H1 (cell line): ENCODE results near the gene CHD1. TPM values are rescaled to one million over a fixed set of nuclear protein-coding genes. Genes with fewer than 3 reads are reported as not detected.

Experiments used
- CTCF ChIA-PET: fragments of 300-600 bp; sonication (Branson Sonifier 250); formaldehyde crosslinking; loops from one replicate; lab custom pipeline; 2021; ENCODE audit not compliant: partially characterized antibody; lab: Charles Lee
- POLR2A ChIA-PET: fragments of 300-600 bp; sonication (Branson Sonifier 250); formaldehyde crosslinking; loops from one replicate; lab custom pipeline; 2021; ENCODE audit warnings: inconsistent platforms; ENCODE audit not compliant: partially characterized antibody; lab: Charles Lee
- DNase-seq, 2 experiments: peaks; one replicate each; pipeline versions ENCODE4 v3.0.0 to v3.0.0-alpha.2; 2010 to 2022; ENCODE audit warnings: low spot score in 2 of 2, low read depth in 1 of 2, mixed read lengths in 1 of 2
- FAIRE-seq: peaks from 2 replicates; lab custom pipeline; 2011; peaks lifted over from hg19 to GRCh38; lab: Jason Lieb, UNC
- H2AFZ ChIP-seq: 2 replicates; pipeline ENCODE4 v1.8.1; 2012; ENCODE audit warnings: low read length, inconsistent platforms
- H2AK5ac ChIP-seq: 2 replicates; pipeline ENCODE4 v1.6.1; 2013; ENCODE audit warnings: low read depth, low read length
- H2BK120ac ChIP-seq: replicated peaks from 2 replicates; pipeline ENCODE3; 2013; ENCODE audit warnings: low read depth, low read length, inconsistent platforms
- H2BK12ac ChIP-seq: 2 replicates; pipeline ENCODE4 v1.6.1; 2013; ENCODE audit warnings: low read depth, low read length
- H2BK15ac ChIP-seq: 2 replicates; pipeline ENCODE4 v1.6.1; 2013; ENCODE audit warnings: low read length
- H2BK20ac ChIP-seq: 2 replicates; pipeline ENCODE4 v1.6.1; 2013; ENCODE audit warnings: low read length
- H2BK5ac ChIP-seq: 2 replicates; pipeline ENCODE4 v1.6.1; 2013; ENCODE audit warnings: low read depth, low read length
- H3K14ac ChIP-seq: 2 replicates; pipeline ENCODE4 v1.6.1; 2013; ENCODE audit warnings: inconsistent platforms; ENCODE audit not compliant: insufficient read length
- H3K18ac ChIP-seq: 2 replicates; pipeline ENCODE4 v1.6.1; 2013; ENCODE audit warnings: low read length; ENCODE audit errors: extremely low read depth
- H3K23ac ChIP-seq: 2 replicates; pipeline ENCODE4 v1.6.1; 2013; ENCODE audit warnings: inconsistent platforms; ENCODE audit not compliant: insufficient read length
- H3K23me2 ChIP-seq: 2 replicates; pipeline ENCODE4 v1.6.1; 2013; ENCODE audit warnings: low read depth, low read length
- H3K27ac ChIP-seq: 2 replicates; pipeline ENCODE4 v1.6.1; 2011; ENCODE audit warnings: low read depth, low read length, inconsistent platforms
- H3K27me3 ChIP-seq, 4 experiments: replicated peaks in 1 of 4; 1 replicate in 1 of 4; 2 replicates in 3 of 4; pipeline versions ENCODE4 v1.6.1 to v1.8.1; 2011 to 2013; ENCODE audit warnings: low read length in 3 of 4, mild to moderate bottlenecking in 3 of 4, inconsistent platforms in 2 of 4, mixed read lengths in 2 of 4, moderate library complexity in 1 of 4; ENCODE audit not compliant: control insufficient read depth in 3 of 4, insufficient read depth in 3 of 4; ENCODE audit errors: extremely low read depth in 1 of 4
- H3K36me3 ChIP-seq, 4 experiments: 2 replicates each; pipeline versions ENCODE4 v1.6.1 to v1.8.1; 2011 to 2013; ENCODE audit warnings: mild to moderate bottlenecking in 4 of 4, low read length in 3 of 4, moderate library complexity in 2 of 4, control low read depth in 1 of 4, inconsistent platforms in 1 of 4; ENCODE audit not compliant: insufficient read depth in 4 of 4, control insufficient read depth in 2 of 4
- H3K4ac ChIP-seq: replicated peaks from 2 replicates; pipeline ENCODE3; 2013; ENCODE audit warnings: low read length, low read depth, mixed read lengths, inconsistent platforms; ENCODE audit not compliant: insufficient read length
- H3K4me1 ChIP-seq, 4 experiments: replicated peaks in 1 of 4; 1 replicate in 1 of 4; 2 replicates in 3 of 4; pipeline versions ENCODE4 v1.6.1 to v1.8.1; 2011 to 2013; ENCODE audit warnings: low read length in 3 of 4, inconsistent platforms in 2 of 4, mixed read lengths in 1 of 4; ENCODE audit not compliant: insufficient read depth in 4 of 4, control insufficient read depth in 3 of 4
- H3K4me2 ChIP-seq, 2 experiments: 2 replicates each; pipeline versions ENCODE4 v1.6.1 to v1.8.1; 2011 to 2013; ENCODE audit warnings: low read depth in 2 of 2, low read length in 2 of 2, control low read depth in 1 of 2, inconsistent platforms in 1 of 2, mild to moderate bottlenecking in 1 of 2; ENCODE audit not compliant: insufficient read depth in 1 of 2
- H3K4me3 ChIP-seq, 4 experiments: fragments of 200-600, 300-600 bp in 1 of 4; sonication (generic), shearing (Covaris generic), sonication (Bioruptor Twin) in 1 of 4; 2 replicates each; pipeline versions ENCODE4 v1.5.1 to v1.8.1; 2011 to 2016; ENCODE audit warnings: low read length in 4 of 4, low read depth in 3 of 4, control low read depth in 2 of 4, inconsistent platforms in 2 of 4, mild to moderate bottlenecking in 2 of 4, mixed read lengths in 1 of 4, moderate library complexity in 1 of 4; ENCODE audit not compliant: insufficient read depth in 2 of 4; ENCODE audit errors: extremely low read depth in 1 of 4
- H3K56ac ChIP-seq: replicated peaks from 2 replicates; pipeline ENCODE3; 2013; ENCODE audit warnings: low read depth, mild to moderate bottlenecking, mixed read lengths, low read length, inconsistent platforms; ENCODE audit not compliant: insufficient read length
- H3K79me1 ChIP-seq: 2 replicates; pipeline ENCODE4 v1.6.1; 2013; ENCODE audit warnings: low read depth, low read length, control low read depth
- H3K79me2 ChIP-seq, 2 experiments: 2 replicates each; pipeline versions ENCODE4 v1.6.1 to v1.8.1; 2012 to 2013; ENCODE audit warnings: low read length in 2 of 2, mild to moderate bottlenecking in 2 of 2, inconsistent platforms in 1 of 2; ENCODE audit not compliant: insufficient read depth in 2 of 2, control insufficient read depth in 1 of 2
- H3K9ac ChIP-seq, 4 experiments: replicated peaks in 1 of 4; 1 replicate in 1 of 4; 2 replicates in 3 of 4; pipeline versions ENCODE4 v1.6.1 to v1.8.1; 2011 to 2013; ENCODE audit warnings: low read depth in 3 of 4, low read length in 3 of 4, control low read depth in 2 of 4, mild to moderate bottlenecking in 2 of 4, moderate library complexity in 2 of 4, inconsistent platforms in 1 of 4; ENCODE audit errors: extremely low read depth in 1 of 4
- H3K9me3 ChIP-seq, 2 experiments: 2 replicates each; pipeline versions ENCODE4 v1.6.1 to v1.8.1; 2012 to 2013; ENCODE audit warnings: mild to moderate bottlenecking in 2 of 2, moderate library complexity in 2 of 2, control low read depth in 1 of 2, inconsistent platforms in 1 of 2, low read depth in 1 of 2, low read length in 1 of 2, mixed read lengths in 1 of 2; ENCODE audit not compliant: insufficient read depth in 2 of 2
- H4K20me1 ChIP-seq, 2 experiments: replicated peaks in 1 of 2; 2 replicates each; pipeline versions ENCODE3 to v1.8.1; 2011 to 2013; ENCODE audit warnings: inconsistent platforms in 2 of 2, low read length in 2 of 2, mild to moderate bottlenecking in 1 of 2; ENCODE audit not compliant: insufficient read depth in 2 of 2, control insufficient read depth in 1 of 2
- H4K5ac ChIP-seq: 2 replicates; pipeline ENCODE4 v1.6.1; 2013; ENCODE audit warnings: low read length, low read depth, mixed read lengths, inconsistent platforms; ENCODE audit not compliant: insufficient read length
- H4K8ac ChIP-seq: 2 replicates; pipeline ENCODE4 v1.8.0; 2013; ENCODE audit warnings: mild to moderate bottlenecking, moderate library complexity, low read length, inconsistent platforms; ENCODE audit not compliant: insufficient read depth; ENCODE audit errors: extremely low read depth
- H4K91ac ChIP-seq: replicated peaks from 2 replicates; pipeline ENCODE3; 2013; ENCODE audit warnings: low read length, mixed read lengths, inconsistent platforms; ENCODE audit not compliant: insufficient read length
- ASH2L ChIP-seq: fragments of 200-600, 300-600 bp; sonication (generic); IDR thresholded peaks from one replicate; pipeline ENCODE4 v1.7.1; 2017; ENCODE audit warnings: low read length
- BACH1 ChIP-seq: IDR thresholded peaks from 2 replicates; pipeline ENCODE4 v1.6.1; 2012; ENCODE audit warnings: low read length, improper control_type of control experiment
- CBX5 ChIP-seq: fragments of 300-800, 300-1000 bp; sonication (generic); IDR thresholded peaks from 2 replicates; pipeline ENCODE4 v1.7.1; 2016; ENCODE audit warnings: antibody characterized with exemption, low read length, low read depth
- CBX8 ChIP-seq: fragments of 300-800, 300-1000 bp; sonication (generic); IDR thresholded peaks from 2 replicates; pipeline ENCODE4 v1.7.1; 2016; ENCODE audit warnings: low read depth, low read length, borderline replicate concordance
- HDAC2 ChIP-seq, 2 experiments: fragments of 300-600 bp in 1 of 2; sonication (generic) in 1 of 2; IDR thresholded peaks; 2 replicates each; pipeline ENCODE4 v1.6.1; 2011 to 2012; ENCODE audit warnings: low read depth in 2 of 2, low read length in 2 of 2, mild to moderate bottlenecking in 2 of 2, moderate library complexity in 2 of 2, borderline replicate concordance in 1 of 2, inconsistent platforms in 1 of 2
- HDAC6 ChIP-seq: IDR thresholded peaks from one replicate; pipeline ENCODE4 v1.7.1; 2012; ENCODE audit warnings: low read depth, mild to moderate bottlenecking, inconsistent platforms, low read length, moderate library complexity
- JUND ChIP-seq: IDR thresholded peaks from 2 replicates; pipeline ENCODE4 v1.6.1; 2011; ENCODE audit warnings: mild to moderate bottlenecking, improper control_type of control experiment, low read length
- RAD21 ChIP-seq, 2 experiments: IDR thresholded peaks in 1 of 2; conservative IDR thresholded peaks in 1 of 2; 2 replicates each; pipeline ENCODE4 v1.6.1; 2011; ENCODE audit warnings: low read depth in 2 of 2, low read length in 2 of 2, improper control_type of control experiment in 1 of 2, inconsistent platforms in 1 of 2, mild to moderate bottlenecking in 1 of 2, moderate library complexity in 1 of 2
- RBBP5 ChIP-seq: IDR thresholded peaks from 2 replicates; pipeline ENCODE4 v1.7.1; 2012; ENCODE audit warnings: low read depth, mild to moderate bottlenecking, inconsistent platforms, low read length, moderate library complexity, borderline replicate concordance
- WGBS, 2 experiments: shearing (Covaris generic) in 1 of 2; methylation state at CpG; one replicate each; pipeline versions ENCODE4 v1.1.6 to v1.1.7; 2013 to 2015; ENCODE audit warnings: low lambda C conversion rate in 2 of 2, mixed read lengths in 2 of 2, inconsistent platforms in 1 of 2, low coverage in 1 of 2, missing lambda C conversion rate in 1 of 2; ENCODE audit not compliant: insufficient replicate concordance in 2 of 2, insufficient coverage in 1 of 2, insufficient read length in 1 of 2; ENCODE audit errors: extremely low coverage in 1 of 2, missing lambda C conversion rate in 1 of 2; 5-methylcytosine and 5-hydroxymethylcytosine counted together
- polyA plus RNA-seq, 7 experiments: library from polyadenylated mRNA; depleted of rRNA in 3 of 7; stranded (reverse) in 5 of 7; unstranded in 2 of 7; fragments of >200 nt in 5 of 7; fragments of 200-250 nt in 2 of 7; gene quantifications; 1 replicate in 5 of 7; 2 replicates in 1 of 7; 4 replicates in 1 of 7; pipeline versions ENCODE4 v1.2.1 to v1.2.3, GENCODE V29; 2011 to 2013; ENCODE audit warnings: missing spikeins in 2 of 7, mixed read lengths in 2 of 7
- total RNA-seq: library from RNA; stranded (reverse); fragmentation: NEBNext Ultra II Directional; extraction: Animal tissue kit (Norgen Biotek cat#: 25700); gene quantifications from 2 replicates; pipeline ENCODE4 v1.2.1, GENCODE V29; 2021
- TF ChIP-seq, protein P1 (sequence below), 3 experiments: IDR thresholded peaks; 1 replicate in 2 of 3; 2 replicates in 1 of 3; pipeline versions ENCODE4 v1.5.1 to v1.6.1; 2011; ENCODE audit warnings: low read length in 3 of 3, mild to moderate bottlenecking in 3 of 3, inconsistent platforms in 2 of 3, low read depth in 1 of 3, moderate library complexity in 1 of 3; ENCODE audit not compliant: insufficient read depth in 1 of 3; ENCODE audit errors: control extremely low read depth in 1 of 3

Gene CHD1
- total and polyA plus RNA-seq, 2 of the 8 experiments (the other 6 are each of a cell fraction or from before 2014, with no cell fraction given), result 15.6 to 53.0 TPM

DNA sequence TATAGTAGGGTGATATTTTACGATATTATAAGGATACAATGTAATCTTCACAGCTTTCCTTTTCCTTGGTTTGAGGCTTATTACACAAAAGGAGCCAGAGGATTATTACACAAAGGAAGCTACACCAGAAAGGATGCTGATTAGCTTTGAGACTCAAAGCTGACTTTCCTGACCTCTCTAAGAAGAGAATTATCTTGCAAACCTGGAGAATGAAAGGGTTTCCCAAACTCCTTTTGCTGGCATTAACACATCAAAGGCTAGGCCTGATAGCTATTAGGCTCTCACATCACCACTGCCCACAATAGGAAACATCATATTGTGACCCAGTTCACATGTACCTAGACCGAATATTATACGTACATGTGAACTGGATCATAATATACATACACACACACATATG lies 34.2 kb upstream of the CHD1 start:
- H3K4me3 ChIP-seq, result peak overlapping the region in 1 of 4 experiments; percentile 4; a peak in 1 of 8 replicates
- H3K27me3 ChIP-seq, result peaks cover 0 to 10% (median 0%) of the 10 kb centered on the region in 4 experiments; a peak in 3 of 7 replicates
- H4K20me1 ChIP-seq, result no peaks in the 10 kb centered on the region
- DNase-seq (no peak), FAIRE-seq (peak; percentile 91)
- no peak overlapping the region for H4K8ac ChIP-seq
- no peak overlapping the region for H2BK20ac ChIP-seq
- H3K4ac ChIP-seq, result no peak overlapping the region
- no peaks in the 10 kb centered on the region for H3K79me2 ChIP-seq
- H3K9me3 ChIP-seq, result no peaks in the 10 kb centered on the region
- no peak overlapping the region for H2BK12ac ChIP-seq
- no peaks in the 10 kb centered on the region for H3K36me3 ChIP-seq
- ChIA-PET CTCF (interaction anchor here (0.7 to 1.7 kb wide), 3 partner anchors 21 to 75 kb away, joined by 3 to 6 read pairs (median 3); no protein-coding TSS in a partner anchor), POLR2A (interaction anchor here (1.5 kb wide), 1 partner anchor 34 kb away, joined by 3 read pairs; the partner anchor contains the start of gene CHD1)
- H2AK5ac ChIP-seq, result no peak overlapping the region
- H2BK5ac ChIP-seq, result no peak overlapping the region
- no peak overlapping the region for H3K14ac ChIP-seq
- H3K79me1 ChIP-seq, result no peaks in the 10 kb centered on the region
- H4K91ac ChIP-seq, result no peak overlapping the region
- H3K23me2 ChIP-seq, result no peaks in the 10 kb centered on the region
- WGBS, 2 experiments, result 55% methylated on average over 3 of the region's 3 CpGs; no CpG with 5 or more reads in 1 of the 2 experiments
- no peak overlapping the region for H2BK120ac ChIP-seq
- H3K4me2 ChIP-seq, result no peak overlapping the region; a peak in 1 of 4 replicates
- no peak overlapping the region for H3K23ac ChIP-seq
- H3K18ac ChIP-seq, result no peak overlapping the region
- no peak overlapping the region for H2AFZ ChIP-seq
- no peak overlapping the region for H2BK15ac ChIP-seq
- no peak overlapping the region for H3K56ac ChIP-seq
- no peak overlapping the region for H3K9ac ChIP-seq
- H3K27ac ChIP-seq, result no peak overlapping the region
- peaks cover 3 to 6% (median 4%) of the 10 kb centered on the region in 4 experiments; a peak in 6 of 7 replicates for H3K4me1 ChIP-seq
- no peak overlapping the region for H4K5ac ChIP-seq
- TF ChIP-seq CBX8 (no peak), ASH2L (no peak), BACH1 (no peak), RBBP5 (no peak), CBX5 (no peak), HDAC2 (IDR thresholded peaks at IDR 0.05; ENCODE audit: borderline replicate concordance in 1 of 2, low read depth in 2 of 2, low read length in 2 of 2) (no peak), RAD21 (IDR thresholded peaks at IDR 0.05 in 1 of 2, conservative IDR thresholded peaks at IDR 0.05 in 1 of 2; ENCODE audit: low read depth in 2 of 2, low read length in 2 of 2) (no peak), HDAC6 (no peak), JUND (no peak)
- TF ChIP-seq, protein P1, sequence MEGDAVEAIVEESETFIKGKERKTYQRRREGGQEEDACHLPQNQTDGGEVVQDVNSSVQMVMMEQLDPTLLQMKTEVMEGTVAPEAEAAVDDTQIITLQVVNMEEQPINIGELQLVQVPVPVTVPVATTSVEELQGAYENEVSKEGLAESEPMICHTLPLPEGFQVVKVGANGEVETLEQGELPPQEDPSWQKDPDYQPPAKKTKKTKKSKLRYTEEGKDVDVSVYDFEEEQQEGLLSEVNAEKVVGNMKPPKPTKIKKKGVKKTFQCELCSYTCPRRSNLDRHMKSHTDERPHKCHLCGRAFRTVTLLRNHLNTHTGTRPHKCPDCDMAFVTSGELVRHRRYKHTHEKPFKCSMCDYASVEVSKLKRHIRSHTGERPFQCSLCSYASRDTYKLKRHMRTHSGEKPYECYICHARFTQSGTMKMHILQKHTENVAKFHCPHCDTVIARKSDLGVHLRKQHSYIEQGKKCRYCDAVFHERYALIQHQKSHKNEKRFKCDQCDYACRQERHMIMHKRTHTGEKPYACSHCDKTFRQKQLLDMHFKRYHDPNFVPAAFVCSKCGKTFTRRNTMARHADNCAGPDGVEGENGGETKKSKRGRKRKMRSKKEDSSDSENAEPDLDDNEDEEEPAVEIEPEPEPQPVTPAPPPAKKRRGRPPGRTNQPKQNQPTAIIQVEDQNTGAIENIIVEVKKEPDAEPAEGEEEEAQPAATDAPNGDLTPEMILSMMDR (IDR thresholded peaks at IDR 0.05; ENCODE audit: control extremely low read depth in 1 of 3, insufficient read depth in 1 of 3, low read depth in 1 of 3, low read length in 3 of 3), result no peak
